ENCODE measurements around the gene HMX1. TPM values are rescaled to one million over a fixed set of nuclear protein-coding genes. Genes with fewer than 3 reads are reported as not detected.

HMX1 gene
- total RNA-seq, 1 donor: not detected

DNA sequence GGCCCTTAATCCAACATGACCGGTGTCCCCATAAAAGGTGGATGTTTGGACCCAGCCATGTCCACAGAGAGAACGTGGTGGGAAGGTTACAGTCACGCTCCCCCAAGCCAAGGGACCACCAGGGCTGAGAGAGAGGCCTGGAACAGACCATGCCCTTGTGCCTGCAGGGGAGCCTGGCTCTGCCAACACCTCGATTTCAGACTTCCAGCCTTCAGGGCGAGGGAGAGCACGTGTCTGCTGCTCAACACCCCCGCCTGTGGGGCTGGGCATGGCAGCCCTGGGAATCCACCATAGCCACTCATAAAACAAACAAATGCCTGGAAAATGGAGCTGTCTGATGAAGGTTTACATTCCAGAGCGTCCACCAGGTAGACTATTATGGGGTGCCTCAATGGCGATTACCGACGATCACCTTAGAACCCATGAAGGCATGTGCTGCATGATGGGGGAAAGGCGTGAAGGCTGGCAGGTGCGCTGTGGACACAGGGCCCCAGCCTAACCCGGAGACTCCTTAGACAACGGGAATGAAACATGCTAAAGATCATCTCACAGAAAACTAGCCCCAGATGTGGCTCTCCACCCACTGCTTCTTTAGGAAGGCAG, 42.3 kb upstream of the HMX1 start:
- Histone ChIP-seq H3K27ac (ENCODE audit: low read depth, low read length) (no peak overlapping the region), H3K4me3 (ENCODE audit: insufficient read depth, low read length) (no peak overlapping the region), H4K20me1 (ENCODE audit: insufficient read depth, low read length) (no peaks in the 10 kb centered on the region), H2AFZ (ENCODE audit: low read length) (no peak overlapping the region), H3K36me3 (ENCODE audit: insufficient read depth, low read length) (no peaks in the 10 kb centered on the region), H3K4me1 (ENCODE audit: insufficient read depth, low read length) (no peaks in the 10 kb centered on the region), H3K79me2 (ENCODE audit: insufficient read depth, low read length) (no peaks in the 10 kb centered on the region), H3K9me3 (ENCODE audit: low read depth, low read length) (no peaks in the 10 kb centered on the region), H3K4me2 (ENCODE audit: insufficient read depth, low read length) (no peak overlapping the region), H3K27me3 (ENCODE audit: insufficient read depth, low read length) (no peaks in the 10 kb centered on the region)
- TF ChIP-seq CTCF (IDR thresholded peaks at IDR 0.05; ENCODE audit: extremely low read depth, low read depth, low read length): no peak
- peak; percentile 72 for DNase-seq (ENCODE audit: insufficient read length, low spot score, missing footprints)

- no peak overlapping the region for H3K4me3 ChIP-seq (ENCODE audit: insufficient read depth, low read length)
- H3K27ac ChIP-seq (ENCODE audit: low read depth, low read length): no peak overlapping the region
- DNase-seq (ENCODE audit: insufficient read length, low spot score, missing footprints): peak; percentile 59
- H3K27me3 ChIP-seq (ENCODE audit: insufficient read depth, low read length): no peaks in the 10 kb centered on the region
- no peaks in the 10 kb centered on the region for H4K20me1 ChIP-seq (ENCODE audit: insufficient read depth, low read length)
- H3K4me2 ChIP-seq (ENCODE audit: insufficient read depth, low read length): no peak overlapping the region
- TF ChIP-seq CTCF (IDR thresholded peaks at IDR 0.05; ENCODE audit: extremely low read depth, low read depth, low read length): no peak
- no peaks in the 10 kb centered on the region for H3K4me1 ChIP-seq (ENCODE audit: insufficient read depth, low read length)
- H3K79me2 ChIP-seq (ENCODE audit: insufficient read depth, low read length): no peaks in the 10 kb centered on the region
- no peak overlapping the region for H2AFZ ChIP-seq (ENCODE audit: low read length)
- no peaks in the 10 kb centered on the region for H3K9me3 ChIP-seq (ENCODE audit: low read depth, low read length)
- H3K36me3 ChIP-seq (ENCODE audit: insufficient read depth, low read length): no peaks in the 10 kb centered on the region
These were observed 41.6 kb upstream of the HMX1 start for GRCh38 chr4:8913121-8913857.

DNA sequence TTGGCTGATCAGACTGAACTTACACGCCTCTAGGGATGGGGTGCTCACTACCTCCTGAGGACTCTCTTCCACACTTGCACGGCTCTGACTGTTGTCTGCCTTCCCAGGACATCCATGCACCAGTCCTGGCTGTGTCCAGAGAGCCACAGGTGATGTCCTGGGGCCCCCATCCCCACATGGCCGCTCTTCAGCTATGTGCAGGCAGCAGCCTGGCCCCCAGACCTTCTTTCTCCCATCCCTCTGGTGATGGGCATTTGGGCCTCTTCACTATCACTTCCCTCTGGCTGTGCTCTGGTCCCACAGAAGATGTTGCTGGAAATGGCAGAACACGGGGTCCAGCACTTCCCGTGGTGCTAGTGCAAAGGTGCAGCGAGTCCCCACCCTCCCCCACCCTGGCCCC, 40.9 kb upstream of the HMX1 start:
- Histone ChIP-seq H3K4me2 (ENCODE audit: insufficient read depth, low read length) (no peak overlapping the region), H3K79me2 (ENCODE audit: insufficient read depth, low read length) (no peaks in the 10 kb centered on the region)
- peak; percentile 85 for DNase-seq (ENCODE audit: insufficient read length, low spot score, missing footprints)

More for the DNA sequence above, 40.9 kb upstream of the HMX1 start:
- H3K27ac ChIP-seq (ENCODE audit: low read depth, low read length): no peak overlapping the region
- H3K4me3 ChIP-seq (ENCODE audit: insufficient read depth, low read length): no peak overlapping the region
- no peak overlapping the region for H2AFZ ChIP-seq (ENCODE audit: low read length)
- H3K36me3 ChIP-seq (ENCODE audit: insufficient read depth, low read length): no peaks in the 10 kb centered on the region
- H3K27me3 ChIP-seq (ENCODE audit: insufficient read depth, low read length): no peaks in the 10 kb centered on the region
- no peaks in the 10 kb centered on the region for H3K9me3 ChIP-seq (ENCODE audit: low read depth, low read length)
- no peaks in the 10 kb centered on the region for H3K4me1 ChIP-seq (ENCODE audit: insufficient read depth, low read length)
- TF ChIP-seq CTCF (IDR thresholded peaks at IDR 0.05; ENCODE audit: extremely low read depth, low read depth, low read length): no peak
- H4K20me1 ChIP-seq (ENCODE audit: insufficient read depth, low read length): no peaks in the 10 kb centered on the region
